ENCODE measurements around the gene MMUT.

DNA sequence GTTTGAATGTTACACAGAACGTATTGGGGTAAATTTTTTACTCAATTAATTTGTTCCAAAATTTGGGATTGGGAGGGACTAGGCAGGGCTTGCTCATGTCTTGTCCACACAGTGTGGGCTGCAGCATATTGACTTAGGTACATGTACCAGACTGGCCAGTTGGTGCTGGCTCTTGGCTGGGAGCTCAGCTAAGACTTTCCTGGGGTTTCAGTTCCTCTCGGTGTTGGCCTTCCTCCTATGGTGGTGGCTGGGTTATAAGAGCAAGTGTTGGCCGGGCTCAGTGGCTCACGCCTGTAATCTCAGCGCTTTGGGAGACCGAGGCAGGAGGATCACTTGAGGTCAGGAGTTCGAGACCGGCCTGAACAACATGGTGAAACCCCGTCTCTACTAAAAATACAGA lies 5.0 kb upstream of the MMUT start:
- TF ChIP-seq, protein P1, sequence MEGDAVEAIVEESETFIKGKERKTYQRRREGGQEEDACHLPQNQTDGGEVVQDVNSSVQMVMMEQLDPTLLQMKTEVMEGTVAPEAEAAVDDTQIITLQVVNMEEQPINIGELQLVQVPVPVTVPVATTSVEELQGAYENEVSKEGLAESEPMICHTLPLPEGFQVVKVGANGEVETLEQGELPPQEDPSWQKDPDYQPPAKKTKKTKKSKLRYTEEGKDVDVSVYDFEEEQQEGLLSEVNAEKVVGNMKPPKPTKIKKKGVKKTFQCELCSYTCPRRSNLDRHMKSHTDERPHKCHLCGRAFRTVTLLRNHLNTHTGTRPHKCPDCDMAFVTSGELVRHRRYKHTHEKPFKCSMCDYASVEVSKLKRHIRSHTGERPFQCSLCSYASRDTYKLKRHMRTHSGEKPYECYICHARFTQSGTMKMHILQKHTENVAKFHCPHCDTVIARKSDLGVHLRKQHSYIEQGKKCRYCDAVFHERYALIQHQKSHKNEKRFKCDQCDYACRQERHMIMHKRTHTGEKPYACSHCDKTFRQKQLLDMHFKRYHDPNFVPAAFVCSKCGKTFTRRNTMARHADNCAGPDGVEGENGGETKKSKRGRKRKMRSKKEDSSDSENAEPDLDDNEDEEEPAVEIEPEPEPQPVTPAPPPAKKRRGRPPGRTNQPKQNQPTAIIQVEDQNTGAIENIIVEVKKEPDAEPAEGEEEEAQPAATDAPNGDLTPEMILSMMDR (conservative IDR thresholded peaks at IDR 0.05): no peak
- TF ChIP-seq EZH2 (IDR thresholded peaks at IDR 0.05; ENCODE audit: low read depth): no peak

All from PC-9 (cell line).